ENCODE measurements around the gene C9.

GRCh38 chr5:39283231-39283818, 81.0 kb downstream of the C9 start:
- TF ChIP-seq, protein P1, sequence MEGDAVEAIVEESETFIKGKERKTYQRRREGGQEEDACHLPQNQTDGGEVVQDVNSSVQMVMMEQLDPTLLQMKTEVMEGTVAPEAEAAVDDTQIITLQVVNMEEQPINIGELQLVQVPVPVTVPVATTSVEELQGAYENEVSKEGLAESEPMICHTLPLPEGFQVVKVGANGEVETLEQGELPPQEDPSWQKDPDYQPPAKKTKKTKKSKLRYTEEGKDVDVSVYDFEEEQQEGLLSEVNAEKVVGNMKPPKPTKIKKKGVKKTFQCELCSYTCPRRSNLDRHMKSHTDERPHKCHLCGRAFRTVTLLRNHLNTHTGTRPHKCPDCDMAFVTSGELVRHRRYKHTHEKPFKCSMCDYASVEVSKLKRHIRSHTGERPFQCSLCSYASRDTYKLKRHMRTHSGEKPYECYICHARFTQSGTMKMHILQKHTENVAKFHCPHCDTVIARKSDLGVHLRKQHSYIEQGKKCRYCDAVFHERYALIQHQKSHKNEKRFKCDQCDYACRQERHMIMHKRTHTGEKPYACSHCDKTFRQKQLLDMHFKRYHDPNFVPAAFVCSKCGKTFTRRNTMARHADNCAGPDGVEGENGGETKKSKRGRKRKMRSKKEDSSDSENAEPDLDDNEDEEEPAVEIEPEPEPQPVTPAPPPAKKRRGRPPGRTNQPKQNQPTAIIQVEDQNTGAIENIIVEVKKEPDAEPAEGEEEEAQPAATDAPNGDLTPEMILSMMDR (IDR thresholded peaks at IDR 0.05): peak in 6 of 7 experiments; percentile 19 to 46 (median 41)
- TF ChIP-seq POLR2A (IDR thresholded peaks at IDR 0.05): no peak
